K562 (cell line): ENCODE measurements around the gene MYO18B. TPM values are rescaled to one million over a fixed set of nuclear protein-coding genes. Genes with fewer than 3 reads are reported as not detected.

Experiments used
- ATAC-seq: fragments of 200-7000 bp; cut with Tn5 transposase; 3 replicates; pipeline ENCODE4 v1.9.1; 2020; ENCODE audit warnings: moderate library complexity
- BruUV-seq: library from RNA; stranded (reverse); fragments of 400-500 nt; replicated peaks from 2 replicates; lab custom pipeline; 2021; lab: Mats Ljungman, UMichigan
- CTCF ChIA-PET: fragments of 300-600 bp; formaldehyde crosslinking; extraction: SDS; loops from one replicate; lab custom pipeline; 2021; ENCODE audit warnings: low intra/inter-chr PET ratio; lab: Yijun Ruan, JAX
- POLR2A ChIA-PET: fragments of 300-600, 350-650 bp; sonication (Branson Sonifier 250); formaldehyde crosslinking; extraction: SDS; loops from one replicate; lab custom pipeline; 2021; ENCODE audit warnings: antibody characterized with exemption, inconsistent platforms; lab: Yijun Ruan, JAX
- DNase-seq, 4 experiments: peaks; one replicate each; pipeline versions ENCODE4 v3.0.0 to v3.0.0-alpha.2; 2011 to 2018; ENCODE audit warnings: low spot score in 3 of 4, mixed read lengths in 3 of 4; ENCODE audit errors: extremely low read depth in 1 of 4
- FAIRE-seq: peaks from 2 replicates; lab custom pipeline; 2011; peaks lifted over from hg19 to GRCh38; lab: Jason Lieb, UNC
- H2AFZ ChIP-seq: 2 replicates; pipeline ENCODE4 v1.6.0; 2011; ENCODE audit warnings: low read depth, low read length, control low read depth, inconsistent platforms
- H3K27ac ChIP-seq: fragments of 200-600 bp; 3 replicates; pipeline ENCODE4 v1.8.0; 2011; ENCODE audit warnings: low read depth, mild to moderate bottlenecking, control low read depth, inconsistent platforms, low read length, moderate library complexity, mixed read lengths; ENCODE audit errors: extremely low read depth
- H3K27me3 ChIP-seq, 2 experiments: fragments of 300-600 bp in 1 of 2; 2 replicates in 1 of 2; 3 replicates in 1 of 2; pipeline versions ENCODE4 v1.6.0 to v1.8.0; 2011; ENCODE audit warnings: inconsistent platforms in 2 of 2, low read length in 2 of 2, mild to moderate bottlenecking in 1 of 2, mixed read lengths in 1 of 2, moderate library complexity in 1 of 2; ENCODE audit not compliant: control insufficient read depth in 2 of 2, insufficient read depth in 2 of 2
- H3K36me3 ChIP-seq: fragments of 300-600 bp; 3 replicates; pipeline ENCODE4 v1.8.0; 2011; ENCODE audit warnings: mild to moderate bottlenecking, low read length, inconsistent platforms; ENCODE audit not compliant: control insufficient read depth, insufficient read depth
- H3K4me1 ChIP-seq, 2 experiments: fragments of 200-600 bp in 1 of 2; replicated peaks in 1 of 2; 2 replicates in 1 of 2; 3 replicates in 1 of 2; pipeline versions ENCODE4 v1.5.1 to v1.8.0; 2011; ENCODE audit warnings: inconsistent platforms in 2 of 2, low read length in 2 of 2, mild to moderate bottlenecking in 1 of 2, mixed read lengths in 1 of 2, moderate library complexity in 1 of 2; ENCODE audit not compliant: control insufficient read depth in 2 of 2, insufficient read depth in 2 of 2
- H3K4me2 ChIP-seq: 2 replicates; pipeline ENCODE4 v1.6.1; 2011; ENCODE audit warnings: low read length, control low read depth, inconsistent platforms, mixed read lengths; ENCODE audit not compliant: insufficient read depth
- H3K4me3 ChIP-seq: fragments of 200-600 bp; sonication (generic), shearing (Covaris generic); 2 replicates; pipeline ENCODE4 v1.5.1; 2016; ENCODE audit warnings: control low read depth, inconsistent platforms
- H3K79me2 ChIP-seq: fragments of 200-600 bp; 3 replicates; pipeline ENCODE4 v1.8.0; 2011; ENCODE audit warnings: low read length, inconsistent platforms; ENCODE audit not compliant: control insufficient read depth, insufficient read depth
- H3K9ac ChIP-seq, 2 experiments: 2 replicates each; pipeline versions ENCODE4 v1.6.0 to v1.6.1; 2011; ENCODE audit warnings: low read depth in 2 of 2, low read length in 2 of 2, control low read depth in 1 of 2, inconsistent platforms in 1 of 2, mild to moderate bottlenecking in 1 of 2, mixed read lengths in 1 of 2; ENCODE audit not compliant: insufficient read depth in 1 of 2
- H3K9me1 ChIP-seq: one replicate; pipeline ENCODE4 v1.6.0; 2011; ENCODE audit warnings: inconsistent platforms, mild to moderate bottlenecking, low read length, moderate library complexity; ENCODE audit not compliant: control insufficient read depth, insufficient read depth
- H3K9me3 ChIP-seq: replicated peaks from 2 replicates; pipeline ENCODE4 v1.5.1; 2011; ENCODE audit warnings: low read depth, low read length, inconsistent platforms; ENCODE audit not compliant: control insufficient read depth, insufficient read depth
- H4K20me1 ChIP-seq: replicated peaks from 2 replicates; pipeline ENCODE4 v1.6.1; 2011; ENCODE audit warnings: low read length, inconsistent platforms, mixed read lengths; ENCODE audit not compliant: control insufficient read depth, insufficient read depth
- BMI1 ChIP-seq: fragments of 150-350 bp; IDR thresholded peaks from 2 replicates; pipeline ENCODE4 v1.6.1; 2014; ENCODE audit warnings: low read length
- CBFA2T2 ChIP-seq: fragments of 450-650 bp; conservative IDR thresholded peaks from 2 replicates; pipeline ENCODE4 v1.6.1; 2017; ENCODE audit warnings: mild to moderate bottlenecking
- ETV5 ChIP-seq: sonication (generic); formaldehyde crosslinking; IDR thresholded peaks from 2 replicates; pipeline ENCODE4 v1.4.0; 2020; ENCODE audit warnings: low read depth, mild to moderate bottlenecking, missing genetic modification reagents
- HNRNPK ChIP-seq: fragments of 200-400 bp; formaldehyde crosslinking; IDR thresholded peaks from one replicate; pipeline ENCODE4 v1.6.1; 2018; ENCODE audit warnings: mild to moderate bottlenecking, low read depth, low read length; ENCODE audit not compliant: poor library complexity, severe bottlenecking
- TCF7L2 ChIP-seq: fragments of 150-350 bp; IDR thresholded peaks from 2 replicates; pipeline ENCODE4 v1.6.1; 2016; ENCODE audit warnings: low read depth, mild to moderate bottlenecking, low read length, moderate library complexity
- ZNF277 ChIP-seq: fragments of 250-450 bp; sonication (Bioruptor Pico); IDR thresholded peaks from 2 replicates; pipeline ENCODE4 v1.8.0; 2022; ENCODE audit warnings: inconsistent platforms, mild to moderate bottlenecking, moderate library complexity, borderline replicate concordance
- ZNF696 ChIP-seq: fragments of 250-450 bp; sonication (Bioruptor Pico); conservative IDR thresholded peaks from 2 replicates; pipeline ENCODE4 v1.4.0; 2020; ENCODE audit warnings: mild to moderate bottlenecking, moderate library complexity
- WGBS: fragments of 100-300 bp; shearing (Covaris generic); methylation state at CpG from one replicate; pipeline ENCODE4 v1.1.6; 2016; ENCODE audit warnings: low coverage, mixed read lengths; ENCODE audit not compliant: insufficient coverage; ENCODE audit errors: missing lambda C conversion rate; 5-methylcytosine and 5-hydroxymethylcytosine counted together
- in situ Hi-C: fragments of 300-500 bp; cut with MboI; formaldehyde crosslinking; loops from 4 replicates; pipeline ENCODE4 v1.15.0; 2018; ENCODE audit warnings: inconsistent platforms, mixed read lengths
- intact Hi-C: fragments of 100-400 bp; cut with micrococcal nuclease; formaldehyde crosslinking; loops from 2 replicates; pipeline ENCODE4 v1.14.2; 2022
- polyA plus RNA-seq, 8 experiments: library from polyadenylated mRNA; depleted of rRNA in 4 of 8; stranded (reverse) in 5 of 8; unstranded in 3 of 8; fragments of >200 nt; fragmentation: Nextera tagmentation in 2 of 8; fragmentation: Illumina TruSeq in 1 of 8; extraction: Ambion mirVana in 2 of 8; extraction: Trizol in 1 of 8; gene quantifications; 2 replicates each; pipeline versions ENCODE4 v1.2.1 to v1.2.3, GENCODE V29; 2011 to 2014; ENCODE audit warnings: inconsistent platforms in 1 of 8, missing spikeins in 1 of 8
- total RNA-seq, 7 experiments: library from RNA; depleted of rRNA in 6 of 7; stranded (reverse); fragments of >200 nt in 6 of 7; fragmentation: Illumina TruSeq in 2 of 7; extraction: Trizol in 2 of 7; gene quantifications; 2 replicates each; pipeline versions ENCODE4 v1.2.1 to v1.2.3, GENCODE V29; 2011 to 2021; ENCODE audit warnings: low replicate concordance in 1 of 7
- TF ChIP-seq, protein P1 (sequence below): fragments of 250-450 bp; sonication (Bioruptor Pico); IDR thresholded peaks from 2 replicates; pipeline ENCODE4 v1.5.0; 2021; ENCODE audit warnings: mild to moderate bottlenecking, moderate library complexity

The MYO18B gene
- total and polyA plus RNA-seq, 9 of the 15 experiments (the other 6 are each of a cell fraction or from before 2014, with no cell fraction given) = 0.06 to 7.0 (median 4.3) TPM

GRCh38 chr22:25896592-25896991, 154.6 kb downstream of the MYO18B start:
- TF ChIP-seq BMI1 (no peak), TCF7L2 (no peak), ZNF277 (CRISPR knock-in tag) (no peak), ZNF696 (no peak), CBFA2T2 (no peak), HNRNPK (no peak), ETV5 (CRISPR knock-in tag) (no peak)
- TF ChIP-seq, protein P1, sequence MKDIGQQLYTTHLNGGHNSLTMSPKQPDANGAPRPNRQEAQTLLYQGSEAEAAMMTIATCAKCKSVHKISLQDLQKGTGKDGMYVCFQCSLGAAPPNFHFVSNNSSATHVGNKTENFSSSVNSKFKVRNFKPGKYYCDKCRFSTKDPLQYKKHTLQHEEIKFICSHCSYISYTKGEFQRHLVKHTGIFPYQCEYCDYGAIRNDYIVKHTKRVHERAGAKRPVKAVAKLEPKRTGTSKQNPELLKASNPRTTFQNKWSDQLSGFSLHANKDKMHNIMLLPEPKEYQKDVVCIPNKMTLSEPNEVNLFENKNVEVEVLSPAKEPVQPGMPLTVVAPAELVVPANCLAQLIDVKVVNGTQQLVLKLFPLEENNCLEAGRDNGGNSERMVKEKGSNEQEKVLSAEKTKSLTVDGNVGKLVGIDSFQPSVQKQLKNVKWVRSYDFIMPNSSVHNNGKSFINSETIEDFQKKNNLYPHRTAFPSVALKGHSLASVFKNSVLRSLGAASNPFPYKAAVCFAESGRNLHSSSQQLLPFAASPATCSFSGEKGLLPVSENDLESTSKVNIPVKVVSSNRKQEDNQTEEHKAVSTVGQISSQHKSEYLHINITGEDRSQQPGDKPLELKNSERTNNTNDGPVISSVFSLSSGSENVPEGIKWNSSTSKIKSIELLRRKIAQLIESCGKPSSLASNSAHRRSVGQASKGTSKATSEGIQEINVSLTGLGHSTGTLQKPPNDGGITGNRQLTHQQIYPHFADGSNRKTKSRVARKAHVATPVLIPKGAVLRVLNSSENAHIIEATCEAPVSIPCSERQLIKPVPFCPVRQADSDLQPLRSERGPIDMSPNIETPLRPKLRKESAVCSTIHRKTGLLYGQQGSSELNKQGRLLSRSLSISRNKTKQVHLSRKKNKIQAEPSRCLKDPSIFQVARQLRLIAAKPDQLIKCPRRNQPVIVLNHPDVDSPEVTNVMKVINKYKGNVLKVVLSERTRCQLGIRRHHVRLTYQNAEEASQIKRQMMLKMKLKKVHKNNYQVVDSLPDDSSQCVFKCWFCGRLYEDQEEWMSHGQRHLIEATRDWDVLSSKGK (CRISPR knock-in tag) = no peak
- TF ChIP-seq, all 486 proteins: peak for 0
- H3K36me3 ChIP-seq = peaks cover 26% of the 10 kb centered on the region; the same call in 2 of the 3 replicates
- H3K9me1 ChIP-seq = no peaks in the 10 kb centered on the region
- no peak overlapping the region for H2AFZ ChIP-seq
- no peaks in the 10 kb centered on the region for H3K9me3 ChIP-seq
- no peak overlapping the region for H3K27ac ChIP-seq
- no peaks in the 10 kb centered on the region for H3K4me1 ChIP-seq
- in situ Hi-C loops = no loop called here
- WGBS = 59% methylated on average over 2 of the region's 2 CpGs
- no peak for DNase-seq
- POLR2A ChIA-PET = no interaction called here
- H3K9ac ChIP-seq = no peak overlapping the region
- no TSS peak for BruUV-seq
- no peak for ATAC-seq
- no peak for FAIRE-seq
- no peaks in the 10 kb centered on the region for H3K79me2 ChIP-seq
- H3K4me2 ChIP-seq = no peak overlapping the region
- no peaks in the 10 kb centered on the region for H3K27me3 ChIP-seq
- no peaks in the 10 kb centered on the region for H4K20me1 ChIP-seq
- CTCF ChIA-PET = no interaction called here
- intact Hi-C loops = no loop called here
- H3K4me3 ChIP-seq = no peak overlapping the region
